GM19455 (cell line): ENCODE results near the gene FAM234A.

Experiments used
- ATAC-seq: cut with Tn5 transposase; IDR thresholded peaks from one replicate; pipeline ENCODE4 v1.9.1; 2021; ENCODE audit not compliant: unreplicated experiment

FAM234A gene

DNA sequence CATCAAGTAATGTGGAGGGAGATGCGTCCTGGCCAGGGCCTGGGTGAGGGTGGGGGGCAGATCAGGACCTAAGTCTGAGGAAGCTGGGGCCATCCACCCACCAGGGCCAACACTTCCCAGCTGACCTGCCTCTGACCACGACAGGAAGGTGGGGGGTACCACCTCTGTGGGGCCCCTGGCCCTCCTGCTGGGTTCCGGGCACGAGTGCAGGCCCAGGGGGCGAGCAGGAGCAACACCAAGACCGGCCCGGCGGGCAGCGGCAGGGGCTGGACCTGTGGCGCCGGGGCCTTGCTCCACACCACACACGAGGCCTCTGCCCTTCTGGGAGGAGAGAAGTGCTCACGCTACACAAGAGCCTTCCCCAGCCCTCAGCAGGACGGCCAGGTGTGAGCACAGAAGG lies 61.7 kb downstream of the FAM234A start:
- ATAC-seq: no peak

- ATAC-seq: no peak
Observed at GRCh38 chr16:296806-297510, 62.3 kb downstream of the FAM234A start.

DNA sequence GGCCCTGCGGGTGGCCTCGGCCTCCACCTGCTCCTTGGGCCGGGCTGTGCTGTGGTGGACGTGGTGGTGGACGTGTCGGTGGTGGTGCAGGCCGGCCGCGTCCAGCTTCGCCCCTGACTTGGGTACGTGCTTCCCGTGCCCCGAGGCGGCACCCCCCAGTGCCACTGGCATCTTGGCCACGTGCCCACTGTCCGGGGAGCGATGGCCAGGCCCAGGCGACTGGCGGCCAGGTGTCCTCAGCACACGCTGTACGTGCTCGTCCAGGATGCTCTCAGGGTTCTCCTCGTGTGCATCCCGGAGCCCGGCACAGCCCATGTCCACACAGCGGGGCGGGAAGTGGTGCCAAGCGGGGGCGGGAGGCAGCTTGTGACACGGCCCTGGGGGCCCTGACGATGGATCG lies 63.2 kb downstream of the FAM234A start:
- no peak for ATAC-seq

GRCh38 chr16:301235-301634 lies 66.6 kb downstream of the FAM234A start:
- no peak for ATAC-seq

DNA sequence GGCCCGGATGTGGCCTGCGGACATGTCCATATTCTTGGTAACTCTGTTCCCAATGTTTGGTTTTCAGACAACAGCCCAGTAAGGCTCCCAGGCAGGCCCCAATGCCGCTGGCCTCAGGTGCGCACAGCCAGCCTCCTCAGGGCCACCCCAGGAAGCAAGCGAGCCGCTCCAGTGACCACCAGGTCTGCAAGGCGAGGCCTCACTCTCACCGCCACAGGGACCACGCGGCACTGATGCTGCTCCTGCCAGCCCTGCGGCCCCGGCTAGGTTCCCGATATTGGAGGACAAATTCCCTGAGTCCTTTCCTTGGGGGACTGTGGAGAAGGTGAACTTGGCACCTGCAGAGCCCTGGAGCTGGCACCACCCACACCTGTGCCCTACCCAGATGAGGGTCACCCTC lies 67.3 kb downstream of the FAM234A start:
- ATAC-seq: no peak

DNA sequence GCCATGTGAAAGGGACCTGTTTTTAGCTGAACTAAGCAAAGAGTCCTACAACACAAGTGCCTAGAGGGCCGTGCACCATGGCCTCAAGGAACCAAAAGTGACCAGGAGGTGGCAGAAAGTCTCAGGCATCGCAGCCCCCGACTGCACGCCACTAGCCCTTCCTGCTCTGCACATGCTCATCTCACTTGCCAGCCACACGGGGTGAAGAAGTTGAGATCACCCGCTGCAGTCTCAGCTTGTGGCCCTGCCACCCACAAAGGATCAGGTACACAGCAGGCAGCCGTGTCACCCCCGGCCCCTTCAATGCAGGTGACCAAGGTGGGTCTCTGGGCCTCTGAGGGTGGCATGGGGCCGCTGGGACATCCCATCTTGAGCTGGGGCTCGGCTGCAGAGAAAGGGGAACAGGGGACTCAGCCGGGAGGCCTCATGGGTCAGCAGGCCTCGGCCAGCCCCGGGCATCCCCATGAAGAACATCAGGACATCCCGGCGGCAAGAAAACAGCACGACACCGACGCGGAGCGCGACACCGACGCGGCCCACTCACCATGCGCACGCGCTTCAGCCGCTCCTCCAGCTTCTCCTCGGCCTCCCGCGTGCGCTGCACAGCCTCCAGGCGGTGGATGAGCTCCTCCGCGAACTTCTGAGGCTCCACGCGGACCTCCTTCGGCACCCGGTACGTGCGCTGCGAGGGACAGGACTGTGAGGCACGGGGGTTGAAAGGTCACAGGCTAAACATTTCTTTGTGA lies 69.3 kb downstream of the FAM234A start:
- ATAC-seq: no peak

DNA sequence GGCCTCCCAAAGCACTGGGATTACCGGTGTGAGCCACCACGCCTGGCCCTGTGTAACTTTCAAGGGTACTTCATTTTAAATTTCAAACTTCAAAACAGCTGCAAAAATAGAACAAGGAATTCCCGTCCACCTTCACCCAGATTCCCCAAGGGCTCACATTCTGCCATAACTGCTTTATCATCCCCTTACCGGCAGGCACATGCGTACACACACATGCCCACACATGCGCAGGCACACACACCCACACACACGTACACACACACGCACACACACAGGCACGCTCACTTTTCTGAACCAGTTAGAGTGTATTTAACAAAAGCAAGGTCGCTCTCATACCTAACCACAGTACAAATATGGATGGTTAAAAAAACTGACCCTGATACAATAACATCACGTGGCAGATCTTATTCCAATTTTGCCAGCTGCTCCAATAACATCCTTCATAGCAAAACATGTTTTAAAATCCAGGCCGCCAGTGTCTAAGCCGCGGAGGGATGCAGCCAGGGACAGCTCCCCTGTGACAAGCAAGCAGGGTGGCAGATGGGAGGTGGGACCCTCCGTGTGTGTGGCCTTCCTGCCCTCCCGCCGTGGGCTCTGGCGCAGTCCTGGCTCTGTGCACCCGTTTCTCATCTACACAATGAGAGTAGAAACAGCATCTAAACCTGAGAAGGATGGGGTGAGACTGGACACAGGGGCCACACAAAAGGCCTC lies 71.5 kb downstream of the FAM234A start:
- ATAC-seq: no peak

DNA sequence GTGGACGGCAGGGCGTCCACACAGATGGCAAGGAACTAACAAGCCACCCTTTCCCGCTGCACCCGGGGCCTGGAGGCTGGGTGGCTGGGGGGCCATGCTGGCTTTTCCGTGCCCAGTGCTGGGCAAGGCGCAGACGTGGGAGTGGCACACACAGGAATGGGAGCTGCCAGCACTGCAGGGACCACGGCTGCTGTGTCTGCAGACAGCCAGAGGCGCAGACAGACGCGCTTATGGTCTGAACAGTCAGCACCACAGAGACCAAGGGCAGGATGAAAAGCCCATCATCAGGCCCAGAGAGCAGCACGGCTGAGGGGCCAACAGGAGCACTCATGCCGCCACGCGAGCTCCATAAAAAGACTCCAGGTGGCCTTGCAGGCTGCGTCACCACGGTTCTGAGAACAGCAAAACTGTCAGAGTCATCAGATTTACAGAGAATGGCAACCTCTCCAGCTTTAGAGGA lies 72.3 kb downstream of the FAM234A start:
- ATAC-seq: no peak

DNA sequence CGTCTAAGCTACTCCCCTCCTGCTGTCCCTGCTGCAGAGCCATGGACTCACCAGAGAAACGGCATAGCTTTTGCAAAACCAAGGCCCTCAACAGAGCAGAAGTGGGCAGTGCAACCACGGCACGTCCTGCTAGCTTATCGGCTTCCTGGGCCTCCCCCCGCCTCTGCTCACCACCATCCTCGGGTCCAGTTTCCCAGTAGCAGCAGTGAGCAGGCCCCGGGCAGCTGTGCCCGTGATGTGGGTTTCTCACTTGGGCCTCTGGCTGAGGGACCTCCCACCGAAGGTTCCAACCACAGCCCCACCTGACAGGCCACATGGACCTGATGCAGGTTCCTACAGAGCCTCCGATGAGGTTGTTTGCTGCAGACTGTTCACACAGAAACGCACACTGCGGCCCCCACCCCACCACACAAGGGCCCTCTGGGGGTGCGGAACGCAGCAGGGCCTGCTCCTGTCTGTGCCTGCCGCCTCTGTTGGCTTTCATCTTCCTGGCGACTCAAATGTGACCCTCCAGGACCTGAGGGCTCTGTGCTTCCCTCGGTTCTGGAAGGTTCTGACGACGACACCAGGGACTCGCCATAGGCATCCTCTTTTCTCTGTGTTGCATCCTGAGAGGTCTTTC lies 73.2 kb downstream of the FAM234A start:
- ATAC-seq: no peak

- ATAC-seq: no peak
Observed at GRCh38 chr16:309476-309875, 74.9 kb downstream of the FAM234A start.

GRCh38 chr16:311725-312124 lies 77.1 kb downstream of the FAM234A start:
- ATAC-seq: no peak

DNA sequence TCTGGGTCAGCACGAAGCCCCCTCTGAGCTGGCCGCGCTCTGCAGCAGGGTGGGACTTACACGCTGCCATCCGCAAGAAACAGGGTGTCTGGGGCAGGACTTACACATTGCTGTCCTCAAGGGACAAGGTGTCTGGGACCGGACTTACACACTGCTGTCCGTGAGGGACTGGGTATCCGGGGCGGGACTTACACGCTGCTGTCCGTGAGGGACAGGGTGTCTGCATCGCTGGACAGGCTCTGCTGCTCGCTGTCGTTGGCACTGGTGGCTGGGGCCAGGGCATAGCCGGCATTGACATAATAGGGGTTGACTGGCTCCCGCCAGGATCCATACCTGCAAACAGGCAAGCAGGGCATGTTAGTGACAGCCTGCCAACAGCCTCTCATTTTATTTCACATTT lies 79.7 kb downstream of the FAM234A start:
- ATAC-seq: no peak

DNA sequence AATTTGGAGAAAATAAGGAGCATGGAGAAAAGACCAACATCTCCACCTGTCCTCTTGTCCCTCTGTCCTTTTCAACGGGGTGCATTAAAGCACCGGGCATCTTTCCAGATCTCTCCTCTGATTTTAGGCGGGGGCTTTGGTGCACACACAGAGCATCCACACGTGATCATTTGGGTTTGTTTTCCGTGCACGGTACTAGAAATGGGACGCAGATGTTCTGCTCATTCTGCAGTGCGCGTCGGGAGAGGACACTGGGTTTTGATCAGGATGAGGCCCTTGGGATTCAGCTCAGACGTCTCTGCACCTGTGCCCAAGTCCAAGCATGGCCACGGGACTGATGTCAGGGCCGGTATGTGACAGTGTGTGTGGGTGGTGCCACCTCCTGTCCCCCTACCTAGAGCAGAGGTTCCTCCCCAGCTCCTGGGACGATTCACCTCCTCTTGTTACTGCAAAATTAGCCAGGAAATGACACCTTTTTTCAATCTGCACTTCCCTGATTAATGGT lies 80.2 kb downstream of the FAM234A start:
- no peak for ATAC-seq
